GM12801 (cell line): ENCODE measurements around the gene RALA.

Experiments
- CTCF ChIP-seq: IDR thresholded peaks from one replicate; pipeline ENCODE4 v1.5.1; 2011; ENCODE audit warnings: control low read depth; ENCODE audit not compliant: insufficient read length; ENCODE audit errors: extremely low read depth

Gene RALA

DNA sequence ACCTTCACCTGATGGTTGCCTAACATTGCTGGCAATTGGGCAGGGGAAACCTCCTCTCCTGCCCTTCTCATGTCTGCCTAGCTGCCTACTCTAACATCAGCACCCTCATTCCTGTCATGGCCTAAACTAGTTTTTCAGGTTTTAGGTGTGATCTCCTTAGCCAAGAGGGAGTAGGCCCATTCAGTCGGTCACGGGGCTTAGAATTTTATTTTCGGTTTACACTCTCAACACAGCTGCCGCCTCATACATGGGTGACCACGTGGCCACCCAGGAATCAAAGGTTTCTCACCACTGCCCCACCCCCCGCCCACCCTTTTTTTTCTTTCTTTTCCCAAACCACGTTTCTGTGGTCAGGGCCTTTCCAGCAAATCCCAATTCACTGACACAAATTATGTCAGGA lies 97.2 kb downstream of the RALA start:
- TF ChIP-seq CTCF: no peak

- TF ChIP-seq CTCF: no peak
Observed at GRCh38 chr7:39721345-39721744, 98.0 kb downstream of the RALA start.

GRCh38 chr7:39721919-39722597 lies 98.7 kb downstream of the RALA start:
- TF ChIP-seq CTCF: no peak

GRCh38 chr7:39727231-39728012 lies 104.0 kb downstream of the RALA start:
- no peak for TF ChIP-seq CTCF

- no peak for TF ChIP-seq CTCF
Observed at GRCh38 chr7:39732837-39733804, 109.7 kb downstream of the RALA start.

DNA sequence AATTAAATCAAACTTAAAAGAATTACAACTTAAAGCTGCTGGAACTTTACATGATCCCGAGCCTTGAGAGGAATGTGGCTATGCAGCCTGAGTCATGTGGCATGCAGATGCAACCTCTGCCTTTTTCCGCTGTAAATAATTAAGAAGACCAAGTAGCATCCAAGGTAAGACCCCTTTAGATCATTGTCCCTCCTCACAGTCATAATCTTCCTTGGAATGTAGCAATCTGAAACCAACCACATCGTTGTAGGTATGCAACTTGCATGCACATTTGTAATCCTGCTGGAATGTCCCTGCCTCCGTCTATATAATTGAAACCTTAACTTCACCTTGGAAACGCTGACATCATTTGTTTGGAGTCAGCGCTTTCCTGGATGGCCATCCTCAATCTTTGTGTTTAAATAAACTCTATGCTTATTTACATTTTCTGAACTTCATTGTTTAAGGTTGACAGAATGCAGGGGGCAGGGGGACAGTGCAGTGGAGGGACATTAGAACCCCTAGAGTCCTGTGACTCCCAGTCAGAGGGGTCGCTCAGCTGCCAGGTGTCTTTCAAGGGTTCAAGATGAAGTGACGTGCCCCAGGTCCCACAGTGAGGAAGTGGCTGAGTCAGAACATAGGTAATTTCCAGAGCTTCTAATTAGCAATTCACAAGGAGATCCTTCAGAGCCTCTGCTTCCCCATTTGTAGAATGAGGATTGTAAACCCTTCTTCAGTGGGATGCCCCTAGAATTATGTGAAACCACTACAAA lies 110.7 kb downstream of the RALA start:
- TF ChIP-seq CTCF: no peak
